Uterus (tissue), 4 donors: ENCODE results near the gene IFI35. TPM values are rescaled to one million over a fixed set of nuclear protein-coding genes. Genes with fewer than 3 reads are reported as not detected.

Source experiments
- DNase-seq, 2 donors: peaks; one replicate each; pipeline ENCODE4 v3.0.0-alpha.2; 2019 to 2020
- H3K27ac ChIP-seq, 2 donors: fragments of 200-600 bp; sonication (generic); 1 replicate in 1 of 2; 2 replicates in 1 of 2; pipeline ENCODE4 v1.5.1; 2016 to 2018
- H3K27me3 ChIP-seq, 2 donors: fragments of 200-600 bp; sonication (generic); one replicate each; pipeline ENCODE4 v1.5.1; 2018 to 2019; ENCODE audit warnings: control low read depth in 1 of 2
- H3K36me3 ChIP-seq, 2 donors: fragments of 200-600 bp; sonication (generic); one replicate each; pipeline ENCODE4 v1.5.1; 2019; ENCODE audit warnings: control low read depth in 1 of 2
- H3K4me1 ChIP-seq, 2 donors: fragments of 200-600 bp; sonication (generic); one replicate each; pipeline ENCODE4 v1.5.1; 2018 to 2019; ENCODE audit warnings: control low read depth in 1 of 2
- H3K4me3 ChIP-seq, 2 donors: fragments of 200-600 bp; sonication (generic); 1 replicate in 1 of 2; 2 replicates in 1 of 2; pipeline ENCODE4 v1.5.1; 2018 to 2019; ENCODE audit warnings: mild to moderate bottlenecking in 1 of 2
- H3K9me3 ChIP-seq, 2 donors: fragments of 200-600 bp; sonication (generic); one replicate each; pipeline ENCODE4 v1.5.1; 2019; ENCODE audit warnings: control low read depth in 1 of 2
- CTCF ChIP-seq, 4 experiments: fragments of 200-600 bp in 2 of 4; fragments of 450-650 bp in 2 of 4; sonication (generic) in 2 of 4; IDR thresholded peaks; one replicate each; pipeline ENCODE4 v1.5.1; 2016 to 2019; ENCODE audit warnings: antibody characterized with exemption in 4 of 4, mild to moderate bottlenecking in 2 of 4, moderate library complexity in 1 of 4
- POLR2A ChIP-seq, 2 donors: fragments of 450-650 bp; IDR thresholded peaks; one replicate each; pipeline ENCODE4 v1.6.1; 2016; ENCODE audit warnings: antibody characterized with exemption in 2 of 2, mild to moderate bottlenecking in 1 of 2, moderate library complexity in 1 of 2
- intact Hi-C: fragments of 100-400 bp; cut with DNase I; formaldehyde crosslinking; loops from one replicate; pipeline ENCODE4 v1.15.1; 2023; ENCODE audit warnings: low total_unique reads
- total RNA-seq, 4 donors: library from RNA; depleted of rRNA in 3 of 4; stranded (reverse); fragments of >200 nt in 3 of 4; gene quantifications; one replicate each; pipeline versions ENCODE4 v1.1.0 to v1.2.4, GENCODE V29; 2014 to 2023
- donor health status: DM: yes; HTN: yes; CAD: no.

Gene IFI35
- total RNA-seq, 4 donors from 2014 or later, result 5.9 to 31.4 (median 10.0) TPM

GRCh38 chr17:42980766-42981397 is 25.7 kb upstream of the IFI35 start:
- no peaks in the 10 kb centered on the region for H3K36me3 ChIP-seq
- H3K9me3 ChIP-seq, result no peaks in the 10 kb centered on the region
- H3K27ac ChIP-seq, result peak overlapping the region; percentile 58 to 74
- intact Hi-C loops, result no loop called here
- H3K4me1 ChIP-seq, result no peaks in the 10 kb centered on the region
- peak in 1 of 2 donors; percentile 36 for DNase-seq
- peak overlapping the region; percentile 54 to 87 for H3K4me3 ChIP-seq
- no peak for TF ChIP-seq POLR2A (IDR thresholded peaks at IDR 0.05)
- no peak for TF ChIP-seq CTCF (IDR thresholded peaks at IDR 0.05)
- H3K27me3 ChIP-seq, result no peaks in the 10 kb centered on the region

GRCh38 chr17:42982266-42982665 is 24.3 kb upstream of the IFI35 start:
- Histone ChIP-seq H3K36me3 (no peaks in the 10 kb centered on the region), H3K4me1 (no peaks in the 10 kb centered on the region), H3K27ac (no peak overlapping the region), H3K27me3 (no peaks in the 10 kb centered on the region), H3K4me3 (no peak overlapping the region), H3K9me3 (no peaks in the 10 kb centered on the region)
- DNase-seq, result no peak
- intact Hi-C loops, result no loop called here
- TF ChIP-seq POLR2A (IDR thresholded peaks at IDR 0.05), result no peak
- TF ChIP-seq CTCF (IDR thresholded peaks at IDR 0.05), result no peak

GRCh38 chr17:42985225-42985624 is 21.4 kb upstream of the IFI35 start:
- H3K36me3 ChIP-seq, result no peaks in the 10 kb centered on the region
- H3K27ac ChIP-seq, result no peak overlapping the region
- intact Hi-C loops, result no loop called here
- H3K9me3 ChIP-seq, result no peaks in the 10 kb centered on the region
- no peaks in the 10 kb centered on the region for H3K27me3 ChIP-seq
- H3K4me3 ChIP-seq, result no peak overlapping the region
- H3K4me1 ChIP-seq, result no peaks in the 10 kb centered on the region
- TF ChIP-seq CTCF (IDR thresholded peaks at IDR 0.05), result no peak
- no peak for DNase-seq

- H3K27ac ChIP-seq, result peak overlapping the region in 1 of 2 donors; percentile 32
- H3K9me3 ChIP-seq, result no peaks in the 10 kb centered on the region
- H3K36me3 ChIP-seq, result no peaks in the 10 kb centered on the region
- TF ChIP-seq POLR2A (IDR thresholded peaks at IDR 0.05), result no peak
- no peak for TF ChIP-seq CTCF (IDR thresholded peaks at IDR 0.05)
- intact Hi-C loops, result no loop called here
- no peaks in the 10 kb centered on the region for H3K27me3 ChIP-seq
- no peak overlapping the region for H3K4me3 ChIP-seq
- DNase-seq, result no peak
- H3K4me1 ChIP-seq, result no peaks in the 10 kb centered on the region
Observed at GRCh38 chr17:42989141-42989540, 17.4 kb upstream of the IFI35 start.

GRCh38 chr17:42989726-42990652 is 16.6 kb upstream of the IFI35 start:
- Histone ChIP-seq H3K27me3 (no peaks in the 10 kb centered on the region), H3K27ac (peak overlapping the region in 1 of 2 donors; percentile 32), H3K9me3 (no peaks in the 10 kb centered on the region), H3K36me3 (no peaks in the 10 kb centered on the region), H3K4me1 (no peaks in the 10 kb centered on the region), H3K4me3 (no peak overlapping the region)
- no peak for TF ChIP-seq CTCF (IDR thresholded peaks at IDR 0.05)
- TF ChIP-seq POLR2A (IDR thresholded peaks at IDR 0.05), result no peak
- DNase-seq, result no peak
- intact Hi-C loops, result no loop called here
